K562 (cell line): ENCODE measurements around the gene KCNK2. TPM values are rescaled to one million over a fixed set of nuclear protein-coding genes. Genes with fewer than 3 reads are reported as not detected.

Source experiments
- ATAC-seq: fragments of 200-7000 bp; cut with Tn5 transposase; 3 replicates; pipeline ENCODE4 v1.9.1; 2020; ENCODE audit warnings: moderate library complexity
- BruUV-seq: library from RNA; stranded (reverse); fragments of 400-500 nt; replicated peaks from 2 replicates; lab custom pipeline; 2021; lab: Mats Ljungman, UMichigan
- CTCF ChIA-PET: fragments of 300-600 bp; formaldehyde crosslinking; extraction: SDS; loops from one replicate; lab custom pipeline; 2021; ENCODE audit warnings: low intra/inter-chr PET ratio; lab: Yijun Ruan, JAX
- POLR2A ChIA-PET: fragments of 300-600, 350-650 bp; sonication (Branson Sonifier 250); formaldehyde crosslinking; extraction: SDS; loops from one replicate; lab custom pipeline; 2021; ENCODE audit warnings: antibody characterized with exemption, inconsistent platforms; lab: Yijun Ruan, JAX
- DNase-seq, 4 experiments: peaks; one replicate each; pipeline versions ENCODE4 v3.0.0 to v3.0.0-alpha.2; 2011 to 2018; ENCODE audit warnings: low spot score in 3 of 4, mixed read lengths in 3 of 4; ENCODE audit errors: extremely low read depth in 1 of 4
- FAIRE-seq: peaks from 2 replicates; lab custom pipeline; 2011; peaks lifted over from hg19 to GRCh38; lab: Jason Lieb, UNC
- H2AFZ ChIP-seq: 2 replicates; pipeline ENCODE4 v1.6.0; 2011; ENCODE audit warnings: low read depth, low read length, control low read depth, inconsistent platforms
- H3K27ac ChIP-seq: fragments of 200-600 bp; 3 replicates; pipeline ENCODE4 v1.8.0; 2011; ENCODE audit warnings: low read depth, mild to moderate bottlenecking, control low read depth, inconsistent platforms, low read length, moderate library complexity, mixed read lengths; ENCODE audit errors: extremely low read depth
- H3K27me3 ChIP-seq, 2 experiments: fragments of 300-600 bp in 1 of 2; 2 replicates in 1 of 2; 3 replicates in 1 of 2; pipeline versions ENCODE4 v1.6.0 to v1.8.0; 2011; ENCODE audit warnings: inconsistent platforms in 2 of 2, low read length in 2 of 2, mild to moderate bottlenecking in 1 of 2, mixed read lengths in 1 of 2, moderate library complexity in 1 of 2; ENCODE audit not compliant: control insufficient read depth in 2 of 2, insufficient read depth in 2 of 2
- H3K36me3 ChIP-seq: fragments of 300-600 bp; 3 replicates; pipeline ENCODE4 v1.8.0; 2011; ENCODE audit warnings: mild to moderate bottlenecking, low read length, inconsistent platforms; ENCODE audit not compliant: control insufficient read depth, insufficient read depth
- H3K4me1 ChIP-seq, 2 experiments: fragments of 200-600 bp in 1 of 2; replicated peaks in 1 of 2; 2 replicates in 1 of 2; 3 replicates in 1 of 2; pipeline versions ENCODE4 v1.5.1 to v1.8.0; 2011; ENCODE audit warnings: inconsistent platforms in 2 of 2, low read length in 2 of 2, mild to moderate bottlenecking in 1 of 2, mixed read lengths in 1 of 2, moderate library complexity in 1 of 2; ENCODE audit not compliant: control insufficient read depth in 2 of 2, insufficient read depth in 2 of 2
- H3K4me2 ChIP-seq: 2 replicates; pipeline ENCODE4 v1.6.1; 2011; ENCODE audit warnings: low read length, control low read depth, inconsistent platforms, mixed read lengths; ENCODE audit not compliant: insufficient read depth
- H3K4me3 ChIP-seq: fragments of 200-600 bp; sonication (generic), shearing (Covaris generic); 2 replicates; pipeline ENCODE4 v1.5.1; 2016; ENCODE audit warnings: control low read depth, inconsistent platforms
- H3K79me2 ChIP-seq: fragments of 200-600 bp; 3 replicates; pipeline ENCODE4 v1.8.0; 2011; ENCODE audit warnings: low read length, inconsistent platforms; ENCODE audit not compliant: control insufficient read depth, insufficient read depth
- H3K9ac ChIP-seq, 2 experiments: 2 replicates each; pipeline versions ENCODE4 v1.6.0 to v1.6.1; 2011; ENCODE audit warnings: low read depth in 2 of 2, low read length in 2 of 2, control low read depth in 1 of 2, inconsistent platforms in 1 of 2, mild to moderate bottlenecking in 1 of 2, mixed read lengths in 1 of 2; ENCODE audit not compliant: insufficient read depth in 1 of 2
- H3K9me1 ChIP-seq: one replicate; pipeline ENCODE4 v1.6.0; 2011; ENCODE audit warnings: inconsistent platforms, mild to moderate bottlenecking, low read length, moderate library complexity; ENCODE audit not compliant: control insufficient read depth, insufficient read depth
- H3K9me3 ChIP-seq: replicated peaks from 2 replicates; pipeline ENCODE4 v1.5.1; 2011; ENCODE audit warnings: low read depth, low read length, inconsistent platforms; ENCODE audit not compliant: control insufficient read depth, insufficient read depth
- H4K20me1 ChIP-seq: replicated peaks from 2 replicates; pipeline ENCODE4 v1.6.1; 2011; ENCODE audit warnings: low read length, inconsistent platforms, mixed read lengths; ENCODE audit not compliant: control insufficient read depth, insufficient read depth
- ARNT ChIP-seq, 2 experiments: fragments of 450-650 bp; IDR thresholded peaks; 2 replicates each; pipeline ENCODE4 v1.6.1; 2016; ENCODE audit warnings: mild to moderate bottlenecking in 1 of 2
- EHMT2 ChIP-seq: fragments of 450-650 bp; IDR thresholded peaks from 2 replicates; pipeline ENCODE4 v1.6.1; 2018; ENCODE audit warnings: antibody characterized with exemption
- HDAC2 ChIP-seq: fragments of 450-650 bp; IDR thresholded peaks from 2 replicates; pipeline ENCODE4 v1.6.1; 2016; ENCODE audit warnings: mild to moderate bottlenecking
- HMGN3 ChIP-seq: IDR thresholded peaks from 2 replicates; pipeline ENCODE4 v1.6.1; 2011; ENCODE audit warnings: borderline replicate concordance, low read depth, mild to moderate bottlenecking, mixed read lengths, low read length; ENCODE audit not compliant: insufficient read length; ENCODE audit errors: extremely low read depth
- LEF1 ChIP-seq: fragments of 450-650 bp; IDR thresholded peaks from 2 replicates; pipeline ENCODE4 v1.6.1; 2016; ENCODE audit warnings: mild to moderate bottlenecking
- NCOA6 ChIP-seq: fragments of 450-650 bp; IDR thresholded peaks from 2 replicates; pipeline ENCODE4 v1.6.1; 2017; ENCODE audit warnings: mild to moderate bottlenecking
- NELFE ChIP-seq: IDR thresholded peaks from 2 replicates; pipeline ENCODE4 v1.6.1; 2011; ENCODE audit warnings: mild to moderate bottlenecking; ENCODE audit not compliant: insufficient read depth, insufficient read length
- RBM15 ChIP-seq: fragments of 200-400 bp; formaldehyde crosslinking; IDR thresholded peaks from 2 replicates; pipeline ENCODE4 v1.6.1; 2018; ENCODE audit warnings: mild to moderate bottlenecking, low read length, moderate library complexity; ENCODE audit not compliant: insufficient read depth
- RFX1 ChIP-seq: fragments of 450-650 bp; IDR thresholded peaks from 2 replicates; pipeline ENCODE4 v1.6.1; 2016; ENCODE audit warnings: mild to moderate bottlenecking, moderate library complexity
- RHOXF2B ChIP-seq: fragments of 250-450 bp; sonication (Bioruptor Pico); conservative IDR thresholded peaks from 2 replicates; pipeline ENCODE4 v1.5.1; 2021
- SMAD3 ChIP-seq: fragments of 450-650 bp; formaldehyde crosslinking; conservative IDR thresholded peaks from 2 replicates; pipeline ENCODE4 v1.4.0; 2020; ENCODE audit warnings: mild to moderate bottlenecking
- SNAPC5 ChIP-seq: fragments of 250-450 bp; sonication (Bioruptor Pico); IDR thresholded peaks from 2 replicates; pipeline ENCODE4 v1.8.0; 2021; ENCODE audit warnings: moderate library complexity, mild to moderate bottlenecking, inconsistent platforms
- TCF15 ChIP-seq: fragments of 250-450 bp; sonication (Bioruptor Pico); IDR thresholded peaks from 2 replicates; pipeline ENCODE4 v1.8.0; 2022; ENCODE audit warnings: moderate library complexity, mild to moderate bottlenecking, inconsistent platforms
- ZC3H4 ChIP-seq: sonication (generic); formaldehyde crosslinking; IDR thresholded peaks from 2 replicates; pipeline ENCODE4 v1.9.0; 2021; ENCODE audit warnings: missing genetic modification reagents, borderline replicate concordance
- ZNF518B ChIP-seq: fragments of 250-450 bp; sonication (Bioruptor Pico); IDR thresholded peaks from 2 replicates; pipeline ENCODE4 v1.5.0; 2021; ENCODE audit warnings: mild to moderate bottlenecking, moderate library complexity
- WGBS: fragments of 100-300 bp; shearing (Covaris generic); methylation state at CpG from one replicate; pipeline ENCODE4 v1.1.6; 2016; ENCODE audit warnings: low coverage, mixed read lengths; ENCODE audit not compliant: insufficient coverage; ENCODE audit errors: missing lambda C conversion rate; 5-methylcytosine and 5-hydroxymethylcytosine counted together
- in situ Hi-C: fragments of 300-500 bp; cut with MboI; formaldehyde crosslinking; loops from 4 replicates; pipeline ENCODE4 v1.15.0; 2018; ENCODE audit warnings: inconsistent platforms, mixed read lengths
- intact Hi-C: fragments of 100-400 bp; cut with micrococcal nuclease; formaldehyde crosslinking; loops from 2 replicates; pipeline ENCODE4 v1.14.2; 2022
- polyA plus RNA-seq, 8 experiments: library from polyadenylated mRNA; depleted of rRNA in 4 of 8; stranded (reverse) in 5 of 8; unstranded in 3 of 8; fragments of >200 nt; fragmentation: Nextera tagmentation in 2 of 8; fragmentation: Illumina TruSeq in 1 of 8; extraction: Ambion mirVana in 2 of 8; extraction: Trizol in 1 of 8; gene quantifications; 2 replicates each; pipeline versions ENCODE4 v1.2.1 to v1.2.3, GENCODE V29; 2011 to 2014; ENCODE audit warnings: inconsistent platforms in 1 of 8, missing spikeins in 1 of 8
- total RNA-seq, 7 experiments: library from RNA; depleted of rRNA in 6 of 7; stranded (reverse); fragments of >200 nt in 6 of 7; fragmentation: Illumina TruSeq in 2 of 7; extraction: Trizol in 2 of 7; gene quantifications; 2 replicates each; pipeline versions ENCODE4 v1.2.1 to v1.2.3, GENCODE V29; 2011 to 2021; ENCODE audit warnings: low replicate concordance in 1 of 7

KCNK2 gene
- total and polyA plus RNA-seq, 9 of the 15 experiments (the other 6 are each of a cell fraction or from before 2014, with no cell fraction given), result 0.04 to 0.13 (median 0.05) TPM; not detected in 3

GRCh38 chr1:215087603-215088002 lies 5.1 kb downstream of the KCNK2 start (continued):
- TF ChIP-seq ZNF518B (CRISPR knock-in tag), result no peak
- TF ChIP-seq SMAD3, result no peak
- TF ChIP-seq HDAC2, result no peak
- no peak for TF ChIP-seq RHOXF2B (CRISPR knock-in tag)
- no peak for TF ChIP-seq NCOA6
- no peak for TF ChIP-seq ARNT (IDR thresholded peaks at IDR 0.05)
- no peak for TF ChIP-seq SNAPC5 (CRISPR knock-in tag)
- no peak for TF ChIP-seq NELFE

- POLR2A ChIA-PET, result no interaction called here
- intact Hi-C loops, result no loop called here
- WGBS, result 0% methylated on average over 1 of the region's 1 CpG
Measured at GRCh38 chr1:215094381-215094780, 11.8 kb downstream of the KCNK2 start.

More at GRCh38 chr1:215094381-215094780, 11.8 kb downstream of the KCNK2 start:
- TF ChIP-seq LEF1 (no peak), HMGN3 (no peak), ZC3H4 (CRISPR knock-in tag) (no peak), RFX1 (no peak), TCF15 (no peak), EHMT2 (no peak), RBM15 (no peak)
- H3K9me1 ChIP-seq, result no peaks in the 10 kb centered on the region
- FAIRE-seq (no peak), DNase-seq (no peak), ATAC-seq (no peak)
- no peaks in the 10 kb centered on the region for H3K9me3 ChIP-seq
- no peak overlapping the region for H3K4me2 ChIP-seq
- no peak overlapping the region for H2AFZ ChIP-seq
- no peaks in the 10 kb centered on the region for H3K4me1 ChIP-seq
- CTCF ChIA-PET, result no interaction called here
- H3K27ac ChIP-seq, result no peak overlapping the region
- H4K20me1 ChIP-seq, result no peaks in the 10 kb centered on the region
- H3K4me3 ChIP-seq, result no peak overlapping the region
- in situ Hi-C loops, result no loop called here
- no TSS peak for BruUV-seq
- no peak overlapping the region for H3K9ac ChIP-seq
- no peaks in the 10 kb centered on the region for H3K36me3 ChIP-seq
- no peaks in the 10 kb centered on the region for H3K27me3 ChIP-seq
- no peaks in the 10 kb centered on the region for H3K79me2 ChIP-seq
